OCI-LY1 (cell line): ENCODE results near the gene TULP4.

Source experiments
- EZH2 ChIP-seq: fragments of 200-600 bp; sonication (generic), shearing (Covaris generic); IDR thresholded peaks from 2 replicates; pipeline ENCODE4 v1.8.0; 2017; ENCODE audit warnings: borderline replicate concordance, mixed run types, mild to moderate bottlenecking, antibody characterized with exemption, low read length, moderate library complexity, mixed read lengths
- TF ChIP-seq, protein P1 (sequence below): fragments of 200-600 bp; sonication (generic), shearing (Covaris generic); IDR thresholded peaks from 2 replicates; pipeline ENCODE4 v1.5.1; 2017; ENCODE audit warnings: mild to moderate bottlenecking, antibody characterized with exemption, low read length, moderate library complexity, mixed read lengths

- TF ChIP-seq, protein P1, sequence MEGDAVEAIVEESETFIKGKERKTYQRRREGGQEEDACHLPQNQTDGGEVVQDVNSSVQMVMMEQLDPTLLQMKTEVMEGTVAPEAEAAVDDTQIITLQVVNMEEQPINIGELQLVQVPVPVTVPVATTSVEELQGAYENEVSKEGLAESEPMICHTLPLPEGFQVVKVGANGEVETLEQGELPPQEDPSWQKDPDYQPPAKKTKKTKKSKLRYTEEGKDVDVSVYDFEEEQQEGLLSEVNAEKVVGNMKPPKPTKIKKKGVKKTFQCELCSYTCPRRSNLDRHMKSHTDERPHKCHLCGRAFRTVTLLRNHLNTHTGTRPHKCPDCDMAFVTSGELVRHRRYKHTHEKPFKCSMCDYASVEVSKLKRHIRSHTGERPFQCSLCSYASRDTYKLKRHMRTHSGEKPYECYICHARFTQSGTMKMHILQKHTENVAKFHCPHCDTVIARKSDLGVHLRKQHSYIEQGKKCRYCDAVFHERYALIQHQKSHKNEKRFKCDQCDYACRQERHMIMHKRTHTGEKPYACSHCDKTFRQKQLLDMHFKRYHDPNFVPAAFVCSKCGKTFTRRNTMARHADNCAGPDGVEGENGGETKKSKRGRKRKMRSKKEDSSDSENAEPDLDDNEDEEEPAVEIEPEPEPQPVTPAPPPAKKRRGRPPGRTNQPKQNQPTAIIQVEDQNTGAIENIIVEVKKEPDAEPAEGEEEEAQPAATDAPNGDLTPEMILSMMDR: no peak
- no peak for TF ChIP-seq EZH2
These were observed 32.3 kb downstream of the TULP4 start for GRCh38 chr6:158344534-158344933.
